Measurements from ENCODE around the gene ESR2. TPM values are rescaled to one million over a fixed set of nuclear protein-coding genes. Genes with fewer than 3 reads are reported as not detected.

ESR2 gene
- polyA plus RNA-seq, 3 donors: 0.04 TPM; not detected in 2

DNA sequence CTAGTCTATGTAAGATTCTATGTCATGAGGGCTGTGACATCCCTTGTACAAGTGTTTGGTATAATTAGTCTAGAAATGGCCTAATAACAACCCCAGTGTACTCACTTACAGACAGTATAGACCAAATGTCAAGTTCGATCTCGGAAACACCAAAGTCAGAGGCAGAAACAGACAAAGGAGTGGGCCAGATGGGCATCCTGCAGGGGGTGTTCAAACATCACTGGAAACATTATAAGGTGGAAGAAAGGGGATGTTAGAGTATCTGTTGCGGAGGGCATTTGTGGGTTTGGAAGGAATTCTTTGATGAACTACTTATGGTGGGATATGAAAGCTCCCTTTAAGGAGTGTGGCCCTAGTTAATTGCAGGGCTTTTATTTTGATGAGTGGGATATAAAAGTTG, 134.6 kb downstream of the ESR2 start:
- no peaks in the 10 kb centered on the region for H4K20me1 ChIP-seq (ENCODE audit: insufficient read depth, low read length)
- intact Hi-C loops (cut with micrococcal nuclease): no loop called here
- no peaks in the 10 kb centered on the region for H3K36me3 Mint-ChIP-seq

DNA sequence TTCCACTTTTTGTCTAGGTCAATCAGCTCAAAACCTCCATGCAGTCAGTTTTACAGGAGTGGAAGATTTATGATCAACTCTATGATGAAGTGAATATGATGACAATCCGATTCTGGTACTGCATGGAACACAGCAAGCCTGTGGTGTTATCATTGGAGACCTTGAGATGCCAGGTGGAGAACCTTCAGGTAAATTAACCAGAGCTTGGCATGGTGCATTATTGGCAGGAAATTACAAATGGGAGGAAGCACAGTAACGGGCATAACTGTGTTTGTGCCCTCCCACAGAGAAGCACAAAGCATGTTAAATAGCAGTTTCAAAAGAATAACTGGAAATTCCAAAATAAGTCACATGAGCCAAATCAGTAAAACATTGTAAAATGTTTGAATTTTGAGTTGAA, 135.6 kb downstream of the ESR2 start:
- Histone ChIP-seq H3K36me3 (replicated peaks in 1 of 2; ENCODE audit: control insufficient read depth in 1 of 2, insufficient read depth in 2 of 2, low read length in 2 of 2) (no peaks in the 10 kb centered on the region), H2AFZ (ENCODE audit: insufficient read depth, low read depth, low read length, poor library complexity, severe bottlenecking) (no peak overlapping the region), H3K4me2 (replicated peaks; ENCODE audit: extremely low read depth, low read length, poor library complexity, severe bottlenecking) (no peak overlapping the region), H3K4me3 (replicated peaks in 1 of 3; ENCODE audit: low read depth in 2 of 3, low read length in 3 of 3) (no peak overlapping the region), H3K4me1 (ENCODE audit: control insufficient read depth in 1 of 2, insufficient read depth in 2 of 2, low read length in 2 of 2) (no peaks in the 10 kb centered on the region), H3K9me3 (replicated peaks in 1 of 2; ENCODE audit: control insufficient read depth in 1 of 2, insufficient read depth in 1 of 2, low read length in 2 of 2) (no peaks in the 10 kb centered on the region), H3K27ac (ENCODE audit: low read depth in 1 of 2, low read length in 2 of 2) (no peak overlapping the region), H3K9ac (ENCODE audit: insufficient read depth, low read length, poor library complexity, severe bottlenecking) (no peak overlapping the region), H4K20me1 (ENCODE audit: insufficient read depth, low read length) (no peaks in the 10 kb centered on the region), H3K79me2 (ENCODE audit: insufficient read depth, low read length) (no peaks in the 10 kb centered on the region), H3K27me3 (ENCODE audit: control insufficient read depth in 2 of 2, insufficient read depth in 2 of 2, low read length in 2 of 2) (no peaks in the 10 kb centered on the region)
- intact Hi-C loops (cut with micrococcal nuclease): no loop called here
- Mint-ChIP-seq H3K9me3 (peaks cover 0 to 2% (median 0%) of the 10 kb centered on the region in 7 donors), H3K36me3 (no peaks in the 10 kb centered on the region), H3K4me1 (no peaks in the 10 kb centered on the region), H3K27ac (no peak overlapping the region), H3K4me3 (no peak overlapping the region), H3K27me3 (ENCODE audit: low read depth in 3 of 3) (peaks cover 0 to 7% (median 2%) of the 10 kb centered on the region in 3 donors)
- WGBS (ENCODE audit: insufficient coverage): no CpG with 5 or more reads among the region's 2 CpGs
- DNase-seq: no peak
- TF ChIP-seq, protein P1, sequence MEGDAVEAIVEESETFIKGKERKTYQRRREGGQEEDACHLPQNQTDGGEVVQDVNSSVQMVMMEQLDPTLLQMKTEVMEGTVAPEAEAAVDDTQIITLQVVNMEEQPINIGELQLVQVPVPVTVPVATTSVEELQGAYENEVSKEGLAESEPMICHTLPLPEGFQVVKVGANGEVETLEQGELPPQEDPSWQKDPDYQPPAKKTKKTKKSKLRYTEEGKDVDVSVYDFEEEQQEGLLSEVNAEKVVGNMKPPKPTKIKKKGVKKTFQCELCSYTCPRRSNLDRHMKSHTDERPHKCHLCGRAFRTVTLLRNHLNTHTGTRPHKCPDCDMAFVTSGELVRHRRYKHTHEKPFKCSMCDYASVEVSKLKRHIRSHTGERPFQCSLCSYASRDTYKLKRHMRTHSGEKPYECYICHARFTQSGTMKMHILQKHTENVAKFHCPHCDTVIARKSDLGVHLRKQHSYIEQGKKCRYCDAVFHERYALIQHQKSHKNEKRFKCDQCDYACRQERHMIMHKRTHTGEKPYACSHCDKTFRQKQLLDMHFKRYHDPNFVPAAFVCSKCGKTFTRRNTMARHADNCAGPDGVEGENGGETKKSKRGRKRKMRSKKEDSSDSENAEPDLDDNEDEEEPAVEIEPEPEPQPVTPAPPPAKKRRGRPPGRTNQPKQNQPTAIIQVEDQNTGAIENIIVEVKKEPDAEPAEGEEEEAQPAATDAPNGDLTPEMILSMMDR (IDR thresholded peaks at IDR 0.05): no peak

More for the DNA sequence above, 134.6 kb downstream of the ESR2 start:
- H3K9me3 Mint-ChIP-seq: peaks cover 0 to 2% (median 0%) of the 10 kb centered on the region in 7 donors
- no peak overlapping the region for H3K9ac ChIP-seq (ENCODE audit: insufficient read depth, low read length, poor library complexity, severe bottlenecking)
- peaks cover 0 to 5% (median 2%) of the 10 kb centered on the region in 3 donors for H3K27me3 Mint-ChIP-seq (ENCODE audit: low read depth in 3 of 3)
- TF ChIP-seq, protein P1 (IDR thresholded peaks at IDR 0.05): no peak
- no peak overlapping the region for H3K27ac Mint-ChIP-seq
- H3K4me2 ChIP-seq (replicated peaks; ENCODE audit: extremely low read depth, low read length, poor library complexity, severe bottlenecking): no peak overlapping the region
- no peaks in the 10 kb centered on the region for H3K36me3 ChIP-seq (replicated peaks in 1 of 2; ENCODE audit: control insufficient read depth in 1 of 2, insufficient read depth in 2 of 2, low read length in 2 of 2)
- H3K4me1 Mint-ChIP-seq: no peaks in the 10 kb centered on the region
- H3K4me3 ChIP-seq (replicated peaks in 1 of 3; ENCODE audit: low read depth in 2 of 3, low read length in 3 of 3): no peak overlapping the region
- H3K79me2 ChIP-seq (ENCODE audit: insufficient read depth, low read length): no peaks in the 10 kb centered on the region
- no peak for DNase-seq
- H3K9me3 ChIP-seq (replicated peaks in 1 of 2; ENCODE audit: control insufficient read depth in 1 of 2, insufficient read depth in 1 of 2, low read length in 2 of 2): no peaks in the 10 kb centered on the region
- H2AFZ ChIP-seq (ENCODE audit: insufficient read depth, low read depth, low read length, poor library complexity, severe bottlenecking): no peak overlapping the region
- H3K27ac ChIP-seq (ENCODE audit: low read depth in 1 of 2, low read length in 2 of 2): no peak overlapping the region
- WGBS (ENCODE audit: insufficient coverage): 86% methylated on average over 1 of the region's 3 CpGs
- H3K4me3 Mint-ChIP-seq: no peak overlapping the region
- H3K27me3 ChIP-seq (ENCODE audit: control insufficient read depth in 2 of 2, insufficient read depth in 2 of 2, low read length in 2 of 2): no peaks in the 10 kb centered on the region
- H3K4me1 ChIP-seq (ENCODE audit: control insufficient read depth in 1 of 2, insufficient read depth in 2 of 2, low read length in 2 of 2): no peaks in the 10 kb centered on the region

Data from CD14-positive monocyte (primary cell).